ENCODE data around the gene IL6ST.

Gene IL6ST

GRCh38 chr5:55919625-55920024 is 75.1 kb downstream of the IL6ST start:
- no peak for DNase-seq (ENCODE audit: low spot score)

DNA sequence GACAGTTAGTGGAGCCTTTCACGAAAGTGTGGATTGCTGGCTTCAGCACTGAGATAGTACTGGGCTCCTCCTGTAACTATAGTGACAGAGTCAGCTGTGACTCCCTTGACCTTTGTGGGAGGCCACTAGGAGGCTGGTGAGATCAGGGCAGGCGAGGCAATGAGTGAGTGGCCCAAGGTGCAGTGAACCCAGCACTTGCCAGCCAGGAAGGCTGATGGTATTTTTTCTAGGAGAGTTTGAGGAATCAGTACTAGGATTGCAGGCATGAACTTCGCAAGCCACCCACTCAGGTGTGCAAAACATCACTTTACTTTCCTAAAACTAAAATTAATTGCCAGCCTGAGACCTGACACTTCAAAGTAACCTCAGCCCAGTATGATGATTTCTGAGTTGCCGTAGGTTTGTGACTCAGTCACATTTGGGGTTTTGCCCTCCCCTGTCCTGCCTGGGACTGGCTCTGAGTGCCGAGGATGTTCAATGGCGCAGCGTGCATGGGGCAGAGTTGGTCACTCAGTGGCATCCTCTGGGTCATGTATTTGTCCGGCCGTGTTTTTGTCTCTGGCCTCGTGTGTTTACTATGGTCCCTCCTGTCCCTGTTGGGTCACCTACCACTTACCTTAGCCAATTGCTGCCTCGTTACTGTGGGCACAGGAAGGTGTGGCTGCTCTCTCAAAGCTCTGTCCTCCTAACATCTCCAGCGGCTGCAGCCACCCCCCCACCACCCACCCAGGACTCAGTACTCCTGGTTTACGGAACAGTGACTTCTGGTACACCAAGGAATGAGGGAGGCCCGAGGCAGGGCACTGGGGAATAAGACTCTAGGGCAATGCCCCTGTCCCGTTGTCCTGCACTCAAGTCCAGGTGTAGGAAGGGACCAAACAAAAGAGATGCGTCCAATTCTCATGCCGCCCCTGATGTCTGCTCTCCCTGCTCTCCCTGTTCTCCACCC is 76.4 kb downstream of the IL6ST start:
- no peak for DNase-seq (ENCODE audit: low spot score)

DNA sequence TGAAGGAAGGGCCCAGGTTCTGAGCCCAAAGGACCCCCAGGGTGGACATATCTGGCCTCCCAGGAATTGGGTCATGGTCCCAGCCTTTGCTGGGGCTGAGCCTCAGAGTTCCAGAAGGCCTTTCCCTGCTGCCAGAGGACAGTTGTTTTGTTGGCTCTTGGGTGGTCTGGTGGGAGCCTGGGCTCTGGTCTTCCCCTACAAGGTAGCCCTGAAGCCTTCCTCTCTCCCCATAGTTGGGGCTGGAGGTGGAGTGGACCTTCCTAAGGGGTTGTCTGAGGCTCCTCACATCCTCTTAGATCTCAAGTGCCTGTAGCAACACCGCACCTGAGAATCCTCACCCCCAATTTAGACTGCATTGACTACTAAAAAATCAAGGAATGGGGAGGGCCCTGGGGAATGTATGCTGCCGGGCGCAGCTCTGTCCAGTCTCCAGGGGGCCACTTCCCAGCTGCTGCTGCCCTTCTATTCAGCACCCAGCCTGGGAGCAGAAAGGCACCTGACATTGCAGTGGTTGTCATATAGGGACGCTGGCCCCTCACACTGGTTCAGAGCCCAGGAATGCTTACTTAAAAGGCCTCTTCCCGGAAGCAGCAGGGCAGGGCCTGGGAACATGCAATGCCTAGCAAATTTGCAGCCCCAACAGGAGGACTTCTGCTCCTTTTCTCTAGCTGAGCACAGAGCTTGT is 77.2 kb downstream of the IL6ST start:
- DNase-seq (ENCODE audit: low spot score): no peak

- no peak for DNase-seq (ENCODE audit: low spot score)
Measured at GRCh38 chr5:55916986-55917385, 77.8 kb downstream of the IL6ST start.

- no peak for DNase-seq (ENCODE audit: low spot score)
Measured at GRCh38 chr5:55915783-55916182, 79.0 kb downstream of the IL6ST start.

- no peak for DNase-seq (ENCODE audit: low spot score)
Measured at GRCh38 chr5:55914971-55915370, 79.8 kb downstream of the IL6ST start.

DNA sequence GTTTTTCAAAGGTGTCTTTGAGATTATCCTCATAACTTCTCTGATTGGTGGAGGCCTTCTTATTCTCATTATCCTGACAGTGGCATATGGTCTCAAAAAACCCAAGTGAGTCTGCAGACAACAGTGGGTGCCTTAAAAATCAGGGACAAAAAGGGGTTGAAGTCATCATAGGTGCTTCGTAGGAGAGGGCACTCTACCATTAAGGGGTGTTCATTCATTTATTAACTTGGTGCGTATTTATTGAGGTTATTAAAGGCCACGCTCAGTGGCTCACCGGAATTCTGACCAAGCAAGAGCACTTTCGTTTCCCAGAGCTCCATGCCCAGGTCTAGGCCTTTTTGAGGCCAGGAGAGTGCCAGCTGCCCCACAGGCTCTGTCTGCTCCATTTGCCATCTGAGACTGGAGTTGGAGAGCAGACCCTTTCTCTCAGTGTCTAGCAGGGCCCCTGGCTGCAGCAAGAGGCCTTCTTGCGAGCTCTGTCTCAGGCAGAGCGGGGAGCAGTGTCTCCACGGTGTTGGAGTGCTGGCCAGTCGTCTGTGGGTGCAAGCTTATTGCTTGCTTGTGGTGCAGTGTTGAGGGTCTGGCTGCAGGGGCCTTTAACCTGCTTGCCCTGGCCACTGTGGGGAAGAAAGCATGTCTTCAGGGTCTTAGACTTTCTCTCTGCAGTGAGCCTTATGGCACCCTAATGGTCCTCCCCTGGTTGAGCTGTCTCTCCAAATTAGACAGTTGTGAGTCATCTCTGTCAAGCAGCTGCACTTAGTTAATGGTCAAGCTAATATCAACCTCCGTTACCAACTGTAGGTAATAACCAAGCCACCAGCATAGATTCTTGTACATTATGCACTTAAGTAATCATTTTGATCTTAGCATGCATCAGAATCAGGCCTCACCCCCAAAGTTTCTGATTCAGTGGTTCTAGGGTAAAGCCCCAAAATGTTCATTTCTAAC is 81.0 kb downstream of the IL6ST start:
- no peak for DNase-seq (ENCODE audit: low spot score)

GRCh38 chr5:55911784-55912653 is 82.7 kb downstream of the IL6ST start:
- no peak for DNase-seq (ENCODE audit: low spot score)

DNA sequence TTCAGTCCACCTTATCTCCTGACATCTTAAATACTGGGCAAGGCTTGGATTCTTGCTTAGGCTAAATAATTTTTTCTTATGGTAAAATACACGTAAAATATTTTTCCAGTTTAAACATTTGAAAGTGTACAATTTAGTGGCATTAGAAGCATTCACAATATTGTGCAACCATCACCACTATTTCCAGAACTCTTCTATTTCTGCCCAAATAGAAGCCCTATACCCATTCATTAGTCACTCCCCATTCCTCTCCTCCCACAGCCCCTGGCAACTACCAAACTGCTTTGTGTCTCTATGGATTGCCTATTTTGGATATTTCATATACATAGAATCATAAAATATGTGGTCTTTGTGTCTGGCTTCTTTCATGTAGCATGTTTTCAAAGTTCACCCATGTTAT is 86.0 kb downstream of the IL6ST start:
- no peak for DNase-seq (ENCODE audit: low spot score)

DNA sequence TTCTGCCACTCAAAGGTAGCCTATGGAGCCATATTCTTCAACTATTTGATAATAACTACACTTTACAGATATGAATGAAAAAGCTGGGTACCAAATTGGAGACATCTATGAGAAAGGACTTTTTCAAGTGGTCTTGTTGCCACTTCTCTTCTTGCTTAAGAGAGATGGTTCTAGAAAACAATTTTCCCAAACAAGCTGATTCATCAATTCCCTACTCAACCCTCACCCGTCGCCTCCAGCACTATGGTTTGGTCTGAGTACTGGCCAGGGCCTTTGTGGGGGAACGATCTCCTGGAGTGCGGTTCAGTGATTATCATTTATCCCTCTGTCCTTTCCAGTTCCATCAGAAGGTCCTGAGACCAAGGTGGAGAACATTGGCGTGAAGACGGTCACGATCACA is 86.8 kb downstream of the IL6ST start:
- DNase-seq (ENCODE audit: low spot score): no peak

DNA sequence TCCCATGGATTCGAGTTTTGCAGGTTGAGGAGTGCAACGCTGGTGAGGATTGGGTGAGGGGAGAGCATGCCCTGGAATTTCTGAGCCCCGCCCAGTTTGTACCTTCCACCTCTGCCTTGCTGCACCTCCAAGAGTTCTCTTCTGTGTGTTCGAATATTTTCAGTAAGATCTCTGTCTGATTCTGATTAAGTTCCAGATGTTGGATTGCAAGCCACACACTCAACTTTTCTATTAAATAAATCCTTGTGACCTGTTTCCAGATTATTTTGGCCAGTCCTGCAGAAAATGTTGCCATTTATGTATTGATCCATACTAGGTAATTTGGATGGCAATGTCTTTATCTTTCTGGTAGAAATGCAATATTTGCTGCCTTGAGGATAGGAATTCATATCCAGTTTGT is 89.5 kb downstream of the IL6ST start:
- no peak for DNase-seq (ENCODE audit: low spot score)

DNA sequence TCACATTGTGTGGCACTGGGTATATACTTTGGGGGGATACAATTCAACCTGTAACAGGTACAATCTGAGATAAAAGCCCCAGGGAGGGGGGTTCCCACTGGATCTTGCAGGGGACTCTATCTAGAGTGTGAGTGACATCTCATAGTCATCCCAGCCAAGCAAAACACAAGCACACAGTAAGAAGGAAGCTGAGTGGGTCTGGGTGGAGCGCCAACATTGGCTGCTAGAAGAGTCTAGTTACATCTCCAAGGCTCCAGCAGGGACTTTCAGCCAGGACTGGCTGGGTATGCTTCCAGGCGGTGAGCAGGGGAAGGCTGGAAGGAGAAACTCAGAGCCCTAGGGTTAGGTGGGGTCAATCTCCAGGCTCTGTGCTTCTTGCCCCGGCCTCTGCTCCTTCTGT is 90.6 kb downstream of the IL6ST start:
- DNase-seq (ENCODE audit: low spot score): no peak

GRCh38 chr5:55903121-55903701 is 91.6 kb downstream of the IL6ST start:
- DNase-seq (ENCODE audit: low spot score): peak; percentile 83

DNA sequence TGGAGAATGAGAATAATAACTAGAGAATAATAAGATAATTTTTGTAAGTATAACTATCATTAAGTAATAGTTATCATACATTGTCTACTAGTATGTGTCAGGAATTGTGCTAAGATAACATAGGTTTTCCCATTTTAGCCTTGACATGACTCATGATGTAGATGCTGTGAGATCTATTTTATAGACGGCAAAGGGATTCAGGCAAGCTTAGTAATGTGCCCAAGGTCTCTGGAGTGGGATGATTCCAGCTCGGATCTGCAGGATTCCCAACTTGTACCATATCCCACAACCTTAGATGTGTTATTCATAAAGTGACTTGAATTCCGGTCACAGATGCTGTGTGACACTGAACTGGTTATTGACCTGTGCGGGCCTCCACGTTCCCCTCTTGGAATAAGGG is 92.1 kb downstream of the IL6ST start:
- DNase-seq (ENCODE audit: low spot score): no peak

DNA sequence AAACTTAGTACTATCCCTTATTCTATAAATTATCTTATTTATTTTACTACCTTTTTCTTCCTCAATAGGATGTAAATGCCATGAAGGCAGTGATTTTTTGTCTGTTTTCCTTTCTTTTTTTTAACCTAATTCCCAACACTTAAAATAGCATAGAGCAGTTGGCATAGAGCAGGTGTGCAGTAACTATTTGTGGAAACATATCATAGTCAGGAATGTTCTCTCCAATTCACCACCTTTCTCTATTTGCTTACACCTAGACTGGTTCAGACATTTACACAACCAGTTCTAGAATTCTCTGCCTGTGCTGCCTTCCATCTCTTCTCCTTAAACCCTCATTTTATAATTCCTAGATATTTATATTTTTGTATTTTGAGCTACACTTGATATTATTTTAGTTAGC is 94.0 kb downstream of the IL6ST start:
- DNase-seq (ENCODE audit: low spot score): no peak

GRCh38 chr5:55900068-55900467 is 94.7 kb downstream of the IL6ST start:
- peak; percentile 36 for DNase-seq (ENCODE audit: low spot score)

GRCh38 chr5:55899344-55899743 is 95.4 kb downstream of the IL6ST start:
- DNase-seq (ENCODE audit: low spot score): no peak

- no peak for DNase-seq (ENCODE audit: low spot score)
Measured at GRCh38 chr5:55897905-55898304, 96.9 kb downstream of the IL6ST start.

- no peak for DNase-seq (ENCODE audit: low spot score)
Measured at GRCh38 chr5:55897206-55897894, 97.4 kb downstream of the IL6ST start.

GRCh38 chr5:55896663-55897062 is 98.1 kb downstream of the IL6ST start:
- DNase-seq (ENCODE audit: low spot score): no peak
